Measurements from ENCODE around the gene RGS3.
A peak's percentile ranks its signal among the peaks of the same experiment; 100 is the strongest.

The RGS3 gene

DNA sequence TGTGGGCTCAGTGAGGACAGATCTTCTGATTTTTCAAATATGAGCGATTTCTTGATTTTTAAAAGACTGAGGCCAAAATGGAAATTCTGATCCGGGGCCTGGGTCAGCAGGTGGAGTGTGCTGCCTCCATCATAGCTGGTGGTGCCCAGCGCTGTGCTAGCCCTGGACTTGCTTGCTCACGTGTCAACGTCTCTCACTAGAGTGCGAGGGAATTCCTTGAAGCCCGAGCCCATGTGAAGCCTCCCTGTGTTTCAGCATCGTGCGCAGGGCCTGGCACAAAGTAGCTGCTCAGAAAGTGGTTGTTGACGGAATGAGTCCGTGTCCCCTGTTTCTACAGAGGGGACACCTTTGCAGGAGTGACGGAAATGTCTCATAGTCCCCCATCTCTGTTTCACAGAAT is 50.5 kb downstream of the RGS3 start:
- no peak for DNase-seq

DNA sequence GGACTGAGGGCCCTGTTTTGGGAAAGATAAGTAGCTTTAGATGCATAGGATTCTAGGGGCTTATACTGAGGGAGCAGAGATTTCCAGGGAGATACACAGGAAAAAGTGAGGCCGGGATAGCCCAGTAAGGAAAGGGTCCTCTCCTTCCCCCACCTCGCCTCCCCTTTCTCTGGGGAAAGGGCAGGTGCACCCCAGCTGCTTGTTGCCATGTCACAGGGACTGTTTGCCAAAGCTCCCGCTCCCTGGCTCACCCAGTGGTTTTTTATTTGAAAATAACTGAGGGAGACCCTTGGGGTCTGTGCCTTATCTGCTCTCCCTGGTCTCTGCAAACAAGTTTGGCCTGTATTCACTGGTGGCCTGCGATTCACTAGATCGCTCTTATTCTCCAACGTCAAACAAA is 51.2 kb downstream of the RGS3 start:
- no peak for DNase-seq

DNA sequence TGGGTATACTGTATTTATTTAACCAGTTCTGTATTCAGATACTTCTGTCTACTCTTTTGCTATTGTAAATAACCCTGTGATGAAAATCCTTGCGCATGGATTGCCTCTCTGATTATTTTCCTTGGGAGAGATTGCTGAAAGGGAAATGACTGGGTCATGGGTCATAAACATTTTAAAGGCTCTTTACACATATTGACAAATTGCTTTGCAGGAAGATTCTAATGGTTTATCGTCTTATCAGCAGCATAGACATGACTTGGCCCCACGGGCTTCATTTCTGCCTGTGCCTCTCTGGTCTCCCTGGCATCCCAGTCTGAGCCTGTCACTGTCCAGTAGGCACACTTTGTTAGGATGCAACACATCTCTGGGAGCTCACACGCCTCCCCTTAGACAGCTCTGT is 52.3 kb downstream of the RGS3 start:
- peak; percentile 27 for DNase-seq

DNA sequence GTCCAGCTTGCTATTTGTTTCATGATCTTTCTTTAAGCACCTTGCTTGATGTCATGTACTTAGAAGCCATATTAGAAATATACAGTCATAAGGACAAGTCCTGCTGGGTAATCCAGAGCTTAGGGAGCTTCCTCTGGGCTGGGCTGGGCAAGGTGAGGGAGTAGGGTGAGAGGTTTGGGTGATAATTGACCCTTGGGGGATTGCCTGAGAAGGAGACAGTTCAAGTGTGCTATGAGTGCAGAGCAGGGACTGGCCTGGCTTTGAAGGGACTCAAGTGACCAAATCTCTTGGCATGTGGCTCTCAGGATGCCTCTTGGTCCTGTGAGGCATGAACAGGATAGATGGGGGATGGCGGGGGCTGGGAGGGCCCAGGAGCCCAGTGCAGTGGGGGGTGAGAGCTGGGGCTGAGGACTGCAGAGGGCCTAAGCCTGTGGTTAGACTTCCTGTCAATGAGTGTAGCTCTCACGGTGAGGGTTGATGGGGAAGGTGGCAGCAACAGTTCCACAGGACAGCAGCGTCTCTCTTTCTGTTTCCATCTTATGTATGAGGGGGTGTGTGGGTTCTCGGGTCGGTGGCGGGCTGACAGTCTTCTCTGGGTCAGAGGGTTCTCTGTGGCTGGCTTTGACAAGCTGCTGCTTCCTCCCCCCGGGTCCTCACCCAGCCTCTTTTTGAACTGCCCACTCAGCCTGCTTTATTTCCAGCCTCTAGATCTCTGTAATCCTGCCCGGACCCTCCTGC is 53.5 kb downstream of the RGS3 start:
- DNase-seq = no peak

DNA sequence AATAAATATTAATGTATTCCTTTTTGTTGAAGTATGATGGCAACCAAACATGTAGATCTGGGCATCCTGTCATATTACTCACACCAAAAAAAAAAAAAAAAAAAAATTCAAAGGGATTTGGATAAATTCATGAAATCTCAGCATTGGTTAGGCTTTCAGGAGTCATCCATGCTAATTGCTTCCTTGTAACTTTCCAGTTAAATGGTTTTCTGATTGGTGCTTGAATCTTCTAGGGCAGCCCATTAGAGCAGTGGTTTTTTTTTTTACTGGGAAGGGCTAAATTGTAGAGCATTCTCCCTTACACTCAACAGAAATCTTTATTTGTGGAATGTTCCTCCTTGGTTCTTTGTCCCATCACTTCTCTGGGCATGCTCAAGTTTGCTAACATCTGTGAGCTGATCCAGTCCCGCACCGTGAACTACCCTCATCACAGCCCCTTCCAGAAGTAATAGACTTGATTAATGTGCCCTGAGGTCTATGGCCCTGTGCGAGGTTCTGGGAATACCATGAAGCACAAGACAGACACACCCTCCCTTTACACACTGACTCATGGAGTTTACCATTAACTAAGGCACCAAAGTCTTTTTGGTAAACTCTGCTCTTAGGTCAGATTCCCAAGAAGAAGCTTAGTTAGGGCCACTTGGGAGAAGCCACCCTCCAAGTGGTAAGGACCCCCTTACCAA is 56.0 kb downstream of the RGS3 start:
- DNase-seq = peak; percentile 18

DNA sequence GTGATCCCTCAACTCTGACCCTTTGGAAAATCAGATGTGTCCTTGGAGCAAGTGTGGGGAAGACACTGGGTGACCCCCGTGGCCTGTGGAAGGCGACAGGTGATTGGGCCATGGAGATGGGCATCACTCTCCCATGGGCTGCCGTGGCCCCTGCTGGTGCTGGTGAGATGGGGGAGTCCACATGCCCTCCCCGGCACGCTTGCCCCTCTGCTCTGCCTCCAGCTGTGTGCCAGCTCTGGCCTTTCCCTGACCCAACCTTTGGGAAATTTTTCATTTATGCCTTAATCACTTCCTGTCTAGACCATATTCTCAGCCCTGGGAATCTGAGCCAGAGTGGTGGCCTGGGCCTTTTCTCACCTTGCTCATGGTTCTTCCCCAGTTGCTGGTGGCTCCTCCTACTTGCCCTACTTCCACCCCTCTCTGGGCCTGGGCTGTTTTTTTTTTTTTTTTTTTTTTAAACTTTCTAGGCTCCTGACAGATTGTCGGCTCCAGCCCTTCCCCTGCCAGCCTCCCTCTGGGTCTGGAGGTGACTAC is 56.6 kb downstream of the RGS3 start:
- DNase-seq = no peak

DNA sequence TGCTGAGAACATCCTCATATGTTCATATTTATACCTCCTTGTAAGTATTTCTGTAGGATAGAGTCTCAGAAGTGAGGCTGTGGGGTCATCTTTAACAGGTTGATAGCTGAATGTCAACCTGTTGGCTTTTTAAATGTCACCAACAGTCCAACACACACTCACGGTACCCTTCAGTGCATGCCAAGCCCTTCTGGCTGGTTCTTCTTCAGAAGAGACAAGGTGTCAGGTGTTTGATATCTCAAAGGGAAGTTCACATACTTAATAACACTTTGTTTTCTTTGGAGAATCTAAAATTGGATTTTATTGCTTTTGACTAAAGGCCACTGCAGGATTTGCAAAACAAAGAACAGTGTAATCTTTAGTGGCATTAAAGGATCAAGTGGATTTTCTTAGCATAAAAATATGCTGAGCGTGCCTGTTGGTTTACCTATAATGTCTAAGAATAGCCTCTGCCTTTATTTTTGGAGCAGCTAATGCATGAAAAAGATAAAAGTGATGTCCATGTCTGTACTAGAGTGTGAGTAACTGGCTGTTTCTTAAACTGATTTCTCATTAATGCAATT is 58.2 kb downstream of the RGS3 start:
- no peak for DNase-seq

DNA sequence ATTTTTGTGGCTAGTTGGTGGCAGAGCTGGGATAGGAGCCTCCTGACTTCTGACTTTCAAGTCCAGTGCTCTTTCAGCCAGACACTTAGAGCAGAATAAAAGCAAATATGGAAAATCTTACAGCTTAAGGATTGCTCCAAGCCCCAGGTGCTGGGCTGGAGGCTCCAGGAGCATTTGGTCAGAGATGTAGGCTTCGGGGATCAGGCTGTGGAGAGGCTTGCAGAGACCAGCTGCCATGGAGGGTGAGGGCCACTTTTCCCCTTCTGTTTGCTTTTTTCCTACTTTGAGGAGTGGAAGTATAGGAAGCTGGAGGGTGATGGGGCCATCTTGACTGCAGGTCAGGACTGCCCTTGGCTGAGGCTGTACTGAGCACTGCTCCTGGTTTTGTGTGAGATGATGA is 58.9 kb downstream of the RGS3 start:
- DNase-seq = no peak

DNA sequence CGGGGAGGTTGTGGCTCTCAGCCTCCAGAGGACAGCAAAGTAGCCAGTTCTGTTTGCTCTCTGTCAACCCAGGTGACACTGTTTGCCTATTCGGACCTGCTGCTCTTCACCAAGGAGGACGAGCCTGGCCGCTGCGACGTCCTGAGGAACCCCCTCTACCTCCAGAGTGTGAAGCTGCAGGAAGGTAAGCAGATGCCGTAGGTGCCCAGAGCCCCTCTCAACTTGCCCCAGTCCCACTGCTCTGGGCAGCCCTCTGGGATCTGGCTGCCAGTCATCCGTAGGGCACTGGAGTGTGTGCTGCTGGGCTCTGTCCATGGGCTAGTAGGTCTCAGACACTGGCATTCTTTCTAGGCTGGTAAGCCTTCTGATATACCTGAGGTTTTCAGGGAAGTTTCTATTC is 59.3 kb downstream of the RGS3 start:
- no peak for DNase-seq

DNA sequence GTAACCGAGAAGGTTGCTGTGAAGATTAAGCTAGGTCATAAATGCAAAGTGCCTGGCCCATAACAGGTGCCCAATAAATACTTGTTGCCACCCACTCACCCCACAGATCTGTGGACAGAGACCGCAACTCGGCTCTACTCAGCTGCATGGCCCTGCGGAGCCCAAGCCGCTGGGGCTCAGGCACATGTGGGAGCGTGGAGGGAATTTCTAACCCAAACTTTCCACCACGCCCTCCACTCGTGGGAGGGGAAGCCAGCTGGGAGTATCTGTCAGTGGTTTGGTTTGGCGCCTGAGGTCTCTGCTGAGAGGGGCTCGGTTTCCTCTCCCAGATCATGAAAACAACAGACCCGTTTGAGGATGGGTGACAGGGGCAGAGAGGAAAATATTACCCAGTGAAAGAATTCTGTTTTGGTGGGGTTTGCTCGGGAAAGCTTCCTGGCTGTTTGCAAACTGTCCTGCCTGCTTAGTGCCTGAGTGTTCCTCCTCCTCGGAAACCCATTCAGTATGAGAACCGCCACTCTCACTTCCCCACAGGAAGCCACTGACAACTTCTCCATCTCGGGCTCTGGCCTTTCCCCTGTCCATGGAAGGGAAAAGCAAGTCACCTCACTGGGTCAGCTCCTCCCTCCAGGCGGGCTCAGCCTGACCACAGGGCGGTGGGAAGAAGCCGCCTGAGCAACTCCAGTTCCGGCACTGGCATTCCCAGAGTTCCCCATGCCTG is 60.1 kb downstream of the RGS3 start:
- DNase-seq = no peak

DNA sequence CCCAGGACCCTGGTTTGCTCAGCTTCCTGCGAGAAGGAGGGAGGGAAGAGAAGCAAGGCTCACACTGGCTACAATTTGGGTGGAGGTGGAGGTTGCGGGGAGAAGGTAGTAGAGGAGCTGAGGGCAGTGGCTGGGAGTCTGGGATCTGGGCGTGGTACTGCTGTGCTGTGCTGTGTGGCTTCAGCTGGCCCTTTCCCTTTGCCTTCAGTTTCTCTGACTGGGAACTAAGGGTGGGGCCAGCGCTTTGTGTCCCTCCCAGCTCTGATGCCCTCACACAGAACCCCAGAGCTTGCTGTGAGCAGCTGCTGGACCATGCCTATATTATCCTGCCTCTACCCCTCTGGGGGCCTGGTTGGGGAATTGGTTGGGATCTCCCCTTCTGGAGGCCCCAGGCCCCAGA is 60.9 kb downstream of the RGS3 start:
- DNase-seq = no peak

DNA sequence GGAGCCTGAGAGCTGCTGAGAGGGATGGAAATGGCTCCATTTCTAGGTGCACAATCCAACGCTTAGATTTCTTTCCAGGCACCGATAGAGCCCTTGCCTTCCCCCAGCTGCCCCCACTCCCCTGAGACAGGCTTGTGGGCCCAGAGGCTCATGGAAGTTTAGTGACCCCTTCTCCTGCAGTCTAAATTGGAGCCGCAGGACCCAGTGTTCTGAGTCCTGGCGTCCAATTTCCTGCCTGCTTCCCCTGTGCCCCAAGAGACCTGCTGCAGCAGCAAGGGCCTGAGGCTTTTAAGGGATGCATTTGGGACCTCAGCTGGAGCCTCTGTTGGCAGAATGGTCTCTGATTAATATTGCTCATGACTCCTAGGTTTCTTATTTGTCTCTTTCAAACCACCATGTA is 61.7 kb downstream of the RGS3 start:
- no peak for DNase-seq

DNA sequence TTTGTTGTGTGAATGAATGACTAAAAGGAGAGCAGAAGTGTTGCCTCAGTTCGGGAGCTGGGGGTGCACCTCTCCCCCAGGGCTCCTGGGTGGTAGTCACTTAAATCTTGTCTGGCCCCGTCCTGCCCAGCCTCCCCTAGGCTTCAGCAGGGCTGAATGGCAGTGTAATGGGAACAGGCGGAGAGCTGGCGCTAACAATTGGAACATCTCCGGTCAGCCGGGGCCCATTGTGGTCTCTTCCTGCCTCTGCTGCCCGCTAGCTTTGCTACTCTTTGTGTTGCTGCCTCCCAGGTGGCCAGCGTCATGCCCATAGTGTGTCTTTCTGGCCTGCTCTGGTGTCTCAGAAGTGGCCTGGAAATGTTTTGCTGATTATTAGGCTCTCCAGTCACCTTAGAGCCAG is 62.3 kb downstream of the RGS3 start:
- no peak for DNase-seq

DNA sequence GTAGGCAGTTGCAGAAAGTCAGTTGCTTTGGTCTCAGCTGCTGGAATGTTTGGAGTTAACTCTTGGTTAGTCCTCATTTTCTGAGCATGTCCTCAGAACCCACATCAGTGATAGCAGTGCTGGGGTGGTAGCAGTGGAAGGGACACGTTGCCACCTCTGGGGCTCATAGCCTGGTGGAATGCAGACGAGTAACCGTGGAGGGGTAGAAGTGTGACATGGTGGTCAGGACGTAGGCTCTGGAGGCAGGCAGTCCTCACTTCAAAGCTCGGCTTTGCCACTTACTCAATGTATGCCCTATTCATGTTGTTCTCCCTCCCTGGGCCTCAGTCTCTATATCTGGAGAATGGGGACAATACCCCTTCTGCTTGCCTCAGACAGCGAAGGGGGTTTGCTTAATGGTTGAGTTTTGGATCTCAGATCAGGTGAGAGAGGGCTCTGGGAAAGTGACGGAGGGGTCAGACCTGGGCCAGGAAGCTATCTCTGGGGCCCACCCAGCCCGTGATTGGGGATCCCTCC is 62.8 kb downstream of the RGS3 start:
- no peak for DNase-seq

DNA sequence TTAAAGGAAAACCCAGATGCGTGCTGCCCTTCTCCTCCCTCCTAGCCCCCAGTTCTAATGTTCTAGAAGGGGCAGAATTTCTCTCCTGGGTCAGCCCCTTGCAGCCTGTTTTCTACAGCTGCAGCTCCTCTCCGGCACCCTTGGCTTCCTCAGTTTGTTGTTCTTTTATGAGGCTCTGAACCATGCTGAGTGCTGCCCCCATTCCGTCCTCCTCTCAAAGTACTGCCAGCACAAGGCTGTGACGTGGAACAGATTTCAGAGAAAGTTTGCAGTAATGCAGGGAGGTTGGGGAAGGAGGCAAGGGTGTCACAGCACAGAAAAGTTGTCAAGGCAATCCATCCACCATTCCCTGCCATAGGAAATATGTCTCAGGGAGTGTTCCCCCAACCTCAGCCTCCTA is 63.3 kb downstream of the RGS3 start:
- no peak for DNase-seq

DNA sequence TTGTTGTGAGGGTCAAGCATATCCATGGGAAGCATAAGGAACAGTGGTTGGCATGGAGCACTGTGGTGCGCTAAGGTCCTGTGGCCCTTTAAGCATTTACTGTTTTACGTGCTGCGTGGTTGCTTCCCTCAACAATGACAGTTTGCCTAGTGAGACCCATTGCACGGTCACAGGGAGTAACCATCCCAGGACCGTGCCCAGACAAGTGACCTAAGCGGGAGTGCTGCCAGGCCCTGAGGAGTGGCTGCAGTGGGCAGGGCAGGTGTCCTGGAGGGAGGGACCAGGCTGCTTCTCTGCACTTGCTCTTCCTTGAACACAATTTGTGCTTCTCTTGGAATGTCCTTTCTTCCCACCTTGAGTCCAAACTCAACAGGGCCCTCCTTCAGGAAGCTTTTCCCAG is 64.6 kb downstream of the RGS3 start:
- no peak for DNase-seq

DNA sequence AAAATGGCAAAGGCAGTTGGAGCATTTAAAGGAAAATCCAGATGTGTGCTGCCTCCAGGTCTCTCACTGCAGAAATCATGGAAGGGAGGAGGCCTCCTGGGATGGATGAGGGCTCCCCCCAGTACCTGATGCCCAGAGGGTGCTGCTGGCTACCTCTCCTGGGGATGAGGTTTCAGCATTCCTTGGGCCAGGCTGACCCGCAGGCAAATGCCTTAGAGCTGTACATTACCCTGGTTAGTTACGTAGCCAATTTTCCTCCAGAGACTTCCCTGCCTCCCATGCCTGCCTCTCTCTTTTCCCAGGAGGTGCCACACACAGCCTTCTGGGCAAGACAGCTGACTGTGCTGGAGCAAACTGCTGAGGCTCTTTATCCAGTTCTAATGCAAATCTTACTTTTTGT is 65.3 kb downstream of the RGS3 start:
- DNase-seq = no peak

DNA sequence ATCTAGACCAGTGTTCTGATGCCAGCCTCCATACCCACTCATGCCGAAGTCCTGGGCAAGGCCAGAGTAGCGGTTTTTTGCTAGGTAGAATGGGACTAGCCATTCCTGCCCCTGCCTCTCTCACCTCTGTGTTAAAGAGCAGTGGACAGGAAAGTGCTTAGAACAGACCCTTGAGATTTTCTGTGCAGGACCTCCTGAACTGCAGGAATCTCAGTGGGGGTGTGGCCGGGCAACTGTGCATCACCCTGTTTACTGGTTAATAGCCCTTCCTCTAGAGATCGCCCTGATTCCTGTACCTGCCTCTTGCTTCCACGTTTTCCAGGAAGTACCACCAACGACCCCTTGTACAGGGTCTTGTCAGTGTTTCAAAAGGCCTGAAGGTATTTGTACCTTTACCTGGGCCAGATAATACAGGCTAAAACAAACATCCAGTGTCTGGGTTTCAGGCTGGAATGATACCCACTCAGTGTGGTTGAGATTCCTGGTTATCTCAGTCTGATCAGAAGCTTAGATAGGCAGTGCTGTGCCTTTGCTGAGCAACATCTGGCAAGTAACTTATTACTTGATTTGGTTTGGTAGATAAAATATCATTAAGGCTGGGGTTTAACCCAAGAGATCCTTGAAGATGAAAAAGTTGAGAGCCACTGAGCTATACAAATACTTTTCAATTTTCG is 65.9 kb downstream of the RGS3 start:
- no peak for DNase-seq

DNA sequence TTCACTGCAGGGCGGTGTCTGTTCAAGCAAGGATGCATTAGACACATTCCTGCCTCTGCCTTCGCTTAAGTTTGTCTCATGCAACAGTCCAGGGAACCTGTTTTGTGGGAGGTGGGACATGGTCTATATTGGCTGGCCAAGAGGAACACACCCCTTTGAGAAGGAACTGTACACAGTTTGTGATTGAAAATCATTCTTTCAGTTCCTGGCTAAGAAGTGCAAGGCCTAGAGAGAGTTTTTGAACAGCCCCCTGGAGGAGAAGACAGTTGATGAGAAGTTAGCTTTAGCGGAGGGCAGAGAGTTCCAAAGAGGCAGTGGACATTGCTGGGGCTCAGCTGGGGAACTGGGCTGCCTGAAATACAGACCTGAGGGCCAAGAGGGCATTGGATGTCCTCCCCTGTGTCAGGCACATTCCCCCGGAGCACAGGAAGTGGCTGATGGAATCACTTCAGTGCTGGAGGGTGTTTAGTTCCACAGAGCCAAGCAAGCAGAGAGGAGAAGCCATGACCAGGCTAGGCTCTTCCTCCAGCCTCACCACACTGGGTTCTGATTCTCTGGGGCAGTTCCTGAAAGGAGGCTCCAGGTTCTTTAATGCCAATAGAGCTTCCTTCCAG is 66.6 kb downstream of the RGS3 start:
- DNase-seq = no peak

DNA sequence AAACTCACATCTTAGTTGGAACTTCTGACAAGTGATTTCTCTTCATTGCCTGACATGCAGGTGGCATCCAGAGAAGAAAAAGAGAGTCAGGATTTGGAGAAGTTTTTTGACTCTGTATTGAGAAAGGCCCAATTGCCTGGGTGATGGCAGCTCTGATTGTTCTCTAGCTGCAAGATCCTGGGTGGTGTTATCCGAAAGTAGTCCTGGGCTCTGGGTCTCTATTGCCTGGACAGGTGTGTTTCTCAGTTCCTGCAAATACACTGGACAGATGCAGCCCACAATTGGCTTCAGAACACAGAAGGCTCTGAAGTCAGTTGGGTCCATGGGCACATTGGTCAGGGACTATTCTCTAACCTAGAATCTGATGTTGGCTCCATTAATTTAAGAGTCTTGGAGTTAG is 67.4 kb downstream of the RGS3 start:
- DNase-seq = no peak

DNA sequence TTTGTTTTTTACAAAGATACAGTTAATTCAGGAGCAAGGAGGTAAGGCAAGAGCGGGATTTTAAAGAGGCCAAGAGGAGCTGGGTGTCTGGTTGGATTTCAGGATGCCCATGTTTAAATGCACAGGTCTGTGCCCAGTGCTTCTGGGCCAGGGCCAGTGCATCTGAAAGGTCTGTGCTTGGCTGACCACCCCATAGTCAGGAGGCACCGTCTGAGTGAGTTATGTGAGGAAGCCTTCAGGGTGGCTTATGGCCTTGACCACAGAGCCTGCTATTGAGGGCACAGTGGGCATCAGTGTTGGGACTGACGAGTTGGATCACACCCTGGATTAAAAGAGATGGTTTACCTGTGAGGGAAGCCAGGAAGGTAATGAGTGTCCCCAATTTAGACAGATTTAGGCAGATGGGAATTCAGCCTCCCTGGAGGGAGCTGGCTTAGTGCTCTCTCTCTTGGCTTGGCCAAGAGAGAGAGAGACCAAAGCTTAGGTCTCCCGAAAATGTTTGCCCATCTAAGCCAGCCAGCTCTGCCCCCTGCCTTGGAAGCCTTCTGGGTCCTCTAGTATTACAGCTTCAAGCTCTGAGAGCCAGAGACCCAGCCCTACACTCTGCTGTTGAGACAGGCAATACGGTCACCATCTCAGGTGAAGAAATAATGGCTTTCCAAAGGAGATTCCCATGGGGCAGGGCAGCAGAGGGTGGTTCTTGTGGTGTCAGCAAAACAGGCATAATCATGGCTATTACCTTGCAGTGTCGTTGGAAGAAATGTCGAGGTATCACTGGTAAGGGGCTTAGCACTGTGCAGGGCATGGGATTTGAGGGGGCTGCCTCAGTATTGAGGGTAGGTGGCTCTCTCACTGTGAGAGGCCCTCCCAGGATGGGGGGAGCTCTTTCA is 68.6 kb downstream of the RGS3 start:
- no peak for DNase-seq

Measured in DMS79 treated with DMSO at 0.1 percent for 48 hours (cell line).